Measurements from ENCODE around the gene RDH13.
"Not testable (repeated sequence)": the region's sequence is repeated elsewhere in the genome, so short reads cannot be mapped to it uniquely, and the experiment has no call there.

Gene RDH13

GRCh38 chr19:55015126-55015525 lies 47.8 kb downstream of the RDH13 start:
- no peak for DNase-seq (ENCODE audit: low read depth, low spot score)

- DNase-seq (ENCODE audit: low read depth, low spot score): no peak
Measured at GRCh38 chr19:55014714-55015113, 48.2 kb downstream of the RDH13 start.

GRCh38 chr19:55013596-55013995 lies 49.4 kb downstream of the RDH13 start:
- DNase-seq (ENCODE audit: low read depth, low spot score): no peak

GRCh38 chr19:55012306-55012705 lies 50.6 kb downstream of the RDH13 start:
- no peak for DNase-seq (ENCODE audit: low read depth, low spot score)

- DNase-seq (ENCODE audit: low read depth, low spot score): not testable (repeated sequence)
Measured at GRCh38 chr19:55010561-55010960, 52.4 kb downstream of the RDH13 start.

- DNase-seq (ENCODE audit: low read depth, low spot score): not testable (repeated sequence)
Measured at GRCh38 chr19:55008781-55009180, 54.2 kb downstream of the RDH13 start.

GRCh38 chr19:55008189-55008588 lies 54.8 kb downstream of the RDH13 start:
- DNase-seq (ENCODE audit: low read depth, low spot score): not testable (repeated sequence)

GRCh38 chr19:55007537-55007936 lies 55.4 kb downstream of the RDH13 start:
- DNase-seq (ENCODE audit: low read depth, low spot score): not testable (repeated sequence)

GRCh38 chr19:55006795-55007194 lies 56.2 kb downstream of the RDH13 start:
- DNase-seq (ENCODE audit: low read depth, low spot score): not testable (repeated sequence)

GRCh38 chr19:55005684-55006488 lies 57.1 kb downstream of the RDH13 start:
- DNase-seq (ENCODE audit: low read depth, low spot score): peak; percentile 30

- DNase-seq (ENCODE audit: low read depth, low spot score): no peak
Measured at GRCh38 chr19:55000761-55001160, 62.2 kb downstream of the RDH13 start.

- not testable (repeated sequence) for DNase-seq (ENCODE audit: low read depth, low spot score)
Measured at GRCh38 chr19:54998751-54999239, 64.2 kb downstream of the RDH13 start.

- DNase-seq (ENCODE audit: low read depth, low spot score): no peak
Measured at GRCh38 chr19:54995561-54995960, 67.4 kb downstream of the RDH13 start.

Data from iPS DF 19.7 (cell line).